ENCODE measurements around the gene SUSD1.

DNA sequence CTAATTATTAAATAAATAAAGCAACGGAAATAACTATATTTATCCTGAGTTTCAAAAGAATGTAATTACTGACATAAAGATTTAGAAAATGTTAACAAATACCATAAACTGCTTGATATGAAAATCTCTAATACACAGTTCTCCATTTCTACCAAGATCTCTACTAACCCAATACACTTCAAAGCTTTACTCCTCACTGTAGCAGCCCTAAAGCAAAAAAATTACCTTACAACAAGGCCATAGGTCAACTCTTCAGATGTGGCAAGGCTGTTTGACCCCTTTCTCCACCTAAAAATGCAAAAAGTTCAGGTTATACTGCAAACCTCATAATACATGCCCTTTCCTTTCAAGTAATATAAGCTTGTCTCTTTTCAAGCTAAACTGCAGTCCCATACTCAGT lies 181.8 kb downstream of the SUSD1 start:
- TF ChIP-seq CTCF (conservative IDR thresholded peaks at IDR 0.05; ENCODE audit: low read depth, low read length), result no peak
- no peak for TF ChIP-seq EZH2 (IDR thresholded peaks at IDR 0.05; ENCODE audit: low read length, unreplicated experiment)

Data from PC-3 (cell line).